IMR-90 (cell line): Measurements from ENCODE around the gene KCNK4. TPM values are rescaled to one million over a fixed set of nuclear protein-coding genes. Genes with fewer than 3 reads are reported as not detected.

Experiments
- CEBPB ChIP-seq: IDR thresholded peaks from 2 replicates; pipeline ENCODE4 v1.6.1; 2012; ENCODE audit warnings: low read depth, low read length, improper control_type of control experiment
- ELK1 ChIP-seq: fragments of 150-350 bp; IDR thresholded peaks from 2 replicates; pipeline ENCODE4 v1.6.1; 2016; ENCODE audit warnings: low read depth, mild to moderate bottlenecking, low read length, moderate library complexity, borderline replicate concordance
- FOS ChIP-seq: fragments of 150-350 bp; IDR thresholded peaks from 2 replicates; pipeline ENCODE4 v1.6.1; 2016; ENCODE audit warnings: low read depth, low read length
- NFE2L2 ChIP-seq: fragments of 150-350 bp; IDR thresholded peaks from 2 replicates; pipeline ENCODE4 v1.6.1; 2016; ENCODE audit warnings: low read depth, mild to moderate bottlenecking, low read length
- polyA plus RNA-seq, 3 experiments: library from polyadenylated mRNA; depleted of rRNA; stranded (reverse); fragments of >200 nt; gene quantifications; 2 replicates each; pipeline ENCODE4 v1.2.3, GENCODE V29; 2012; ENCODE audit warnings: low replicate concordance in 1 of 3
- total RNA-seq: library from RNA; depleted of rRNA; stranded (reverse); fragments of >200 nt; gene quantifications from 2 replicates; pipeline ENCODE4 v1.2.3, GENCODE V29; 2012

KCNK4 gene
- total and polyA plus RNA-seq, 2 of the 4 experiments (the other 2 are of a cell fraction), result not detected

GRCh38 chr11:64331569-64332371 lies 40.7 kb downstream of the KCNK4 start (continued):
- TF ChIP-seq ELK1 (no peak), CEBPB (no peak), FOS (no peak; the same call in 1 of the 2 replicates), NFE2L2 (no peak)
